Neural cell (in vitro differentiated cells): ENCODE data around the gene KLF13. TPM values are rescaled to one million over a fixed set of nuclear protein-coding genes. Genes with fewer than 3 reads are reported as not detected.

Experiments
- H2AFZ ChIP-seq: fragments of 200-600, 300-800 bp; sonication (generic), shearing (Covaris generic); 2 replicates; pipeline ENCODE4 v1.6.0; 2014; ENCODE audit warnings: low read depth, mild to moderate bottlenecking, antibody characterized with exemption, low read length, moderate library complexity
- H3F3A ChIP-seq: fragments of 200-600 bp; shearing (Covaris generic); 2 replicates; pipeline ENCODE4 v1.6.1; 2016; ENCODE audit warnings: mild to moderate bottlenecking, moderate library complexity, mixed read lengths, antibody characterized with exemption, low read length; ENCODE audit not compliant: insufficient read depth, poor library complexity, severe bottlenecking
- H3K27ac ChIP-seq: fragments of 200-600, 300-800 bp; sonication (generic), shearing (Covaris generic); 2 replicates; pipeline ENCODE4 v1.5.1; 2014; ENCODE audit warnings: mild to moderate bottlenecking, low read length, moderate library complexity
- H3K27me3 ChIP-seq: fragments of 300-800, 200-600 bp; sonication (generic), shearing (Covaris generic); 2 replicates; pipeline ENCODE4 v1.6.0; 2014; ENCODE audit warnings: mild to moderate bottlenecking, low read depth, low read length, moderate library complexity; ENCODE audit not compliant: insufficient read depth
- H3K36me3 ChIP-seq: fragments of 300-800, 200-600 bp; sonication (generic), shearing (Covaris generic); 2 replicates; pipeline ENCODE4 v1.5.1; 2014; ENCODE audit warnings: mild to moderate bottlenecking, antibody characterized with exemption, low read length, moderate library complexity; ENCODE audit not compliant: insufficient read depth
- H3K4me2 ChIP-seq: fragments of 300-800, 200-600 bp; sonication (generic), shearing (Covaris generic); 2 replicates; pipeline ENCODE4 v1.6.0; 2014; ENCODE audit warnings: mild to moderate bottlenecking, low read length
- H3K4me3 ChIP-seq: fragments of 300-800, 200-600 bp; sonication (generic), shearing (Covaris generic); 2 replicates; pipeline ENCODE4 v1.5.1; 2014; ENCODE audit warnings: mild to moderate bottlenecking, low read length, moderate library complexity
- H3K79me2 ChIP-seq: fragments of 200-600 bp; shearing (Covaris generic); replicated peaks from 2 replicates; pipeline ENCODE4 v1.6.0; 2014; ENCODE audit warnings: mild to moderate bottlenecking, low read length, moderate library complexity; ENCODE audit not compliant: insufficient read depth
- H3K9ac ChIP-seq: fragments of 300-800, 200-600 bp; sonication (generic), shearing (Covaris generic); 2 replicates; pipeline ENCODE4 v1.6.1; 2016; ENCODE audit warnings: mild to moderate bottlenecking, low read length, mixed read lengths
- H3K9me2 ChIP-seq: fragments of 200-600 bp; shearing (Covaris generic); 2 replicates; pipeline ENCODE4 v1.6.1; 2016; ENCODE audit warnings: mild to moderate bottlenecking, low read length, mixed read lengths; ENCODE audit not compliant: insufficient read depth
- H3K9me3 ChIP-seq: fragments of 200-600, 300-800 bp; sonication (generic), shearing (Covaris generic); 2 replicates; pipeline ENCODE4 v1.6.1; 2016; ENCODE audit warnings: mild to moderate bottlenecking, mixed run types, low read length, moderate library complexity, mixed read lengths
- H4K20me1 ChIP-seq: fragments of 200-600 bp; shearing (Covaris generic); 2 replicates; pipeline ENCODE4 v1.6.1; 2016; ENCODE audit warnings: mild to moderate bottlenecking, mixed run types; ENCODE audit not compliant: insufficient read depth
- CTCF ChIP-seq: fragments of 450-650 bp; IDR thresholded peaks from 2 replicates; pipeline ENCODE4 v1.5.1; 2014; ENCODE audit warnings: antibody characterized with exemption, mild to moderate bottlenecking, moderate library complexity; ENCODE audit not compliant: poor library complexity, severe bottlenecking
- EP300 ChIP-seq: fragments of 450-650 bp; conservative IDR thresholded peaks from 2 replicates; pipeline ENCODE4 v1.6.1; 2014; ENCODE audit warnings: antibody characterized with exemption, mild to moderate bottlenecking, moderate library complexity; ENCODE audit not compliant: poor library complexity, severe bottlenecking
- EZH2 ChIP-seq: fragments of 200-600, 300-800 bp; shearing (Covaris generic), sonication (generic); IDR thresholded peaks from 2 replicates; pipeline ENCODE4 v1.6.1; 2014; ENCODE audit warnings: antibody characterized with exemption, low read length, borderline replicate concordance, mild to moderate bottlenecking; ENCODE audit not compliant: insufficient read depth, poor library complexity, severe bottlenecking
- MXI1 ChIP-seq: fragments of 450-650 bp; conservative IDR thresholded peaks from 2 replicates; pipeline ENCODE4 v1.6.1; 2014; ENCODE audit warnings: antibody characterized with exemption, mild to moderate bottlenecking; ENCODE audit not compliant: poor library complexity, severe bottlenecking
- POLR2AphosphoS5 ChIP-seq: IDR thresholded peaks from 2 replicates; pipeline ENCODE4 v1.6.1; 2012
- RAD21 ChIP-seq: fragments of 450-650 bp; conservative IDR thresholded peaks from 2 replicates; pipeline ENCODE4 v1.6.1; 2014; ENCODE audit warnings: antibody characterized with exemption, mild to moderate bottlenecking, moderate library complexity
- REST ChIP-seq: IDR thresholded peaks from 2 replicates; pipeline ENCODE4 v1.6.1; 2012; ENCODE audit warnings: borderline replicate concordance
- SMC3 ChIP-seq: fragments of 450-650 bp; conservative IDR thresholded peaks from 2 replicates; pipeline ENCODE4 v1.6.1; 2014; ENCODE audit warnings: antibody characterized with exemption, mild to moderate bottlenecking, moderate library complexity; ENCODE audit not compliant: poor library complexity
- TAF1 ChIP-seq: IDR thresholded peaks from 2 replicates; pipeline ENCODE4 v1.6.1; 2012; ENCODE audit warnings: low read depth
- polyA plus RNA-seq: library from polyadenylated mRNA; depleted of rRNA; stranded (reverse); fragments of >200 nt; gene quantifications from 2 replicates; pipeline ENCODE4 v1.2.3, GENCODE V29; 2014

Gene KLF13
- polyA plus RNA-seq, 1 donor from 2014 or later = 17.0 TPM

GRCh38 chr15:31365032-31365654 lies 38.5 kb downstream of the KLF13 start:
- no peak overlapping the region for H2AFZ ChIP-seq
- H3K9ac ChIP-seq = no peak overlapping the region
- H3F3A ChIP-seq = no peaks in the 10 kb centered on the region
- H3K9me3 ChIP-seq = no peaks in the 10 kb centered on the region
- H3K79me2 ChIP-seq = peaks cover 24% of the 10 kb centered on the region
- H3K27ac ChIP-seq = no peak overlapping the region
- no peak overlapping the region for H3K4me2 ChIP-seq
- H3K4me3 ChIP-seq = no peak overlapping the region
- no peaks in the 10 kb centered on the region for H4K20me1 ChIP-seq
- no peaks in the 10 kb centered on the region for H3K9me2 ChIP-seq
- H3K27me3 ChIP-seq = no peaks in the 10 kb centered on the region
- TF ChIP-seq CTCF (no peak), POLR2AphosphoS5 (no peak), SMC3 (no peak), EZH2 (no peak), RAD21 (no peak), REST (no peak), MXI1 (no peak), EP300 (no peak)
- no peaks in the 10 kb centered on the region for H3K36me3 ChIP-seq

- Histone ChIP-seq H3K9me3 (no peaks in the 10 kb centered on the region), H2AFZ (no peak overlapping the region), H3K27ac (no peak overlapping the region), H3K4me2 (no peak overlapping the region), H3K27me3 (no peaks in the 10 kb centered on the region), H3K36me3 (no peaks in the 10 kb centered on the region), H3F3A (no peaks in the 10 kb centered on the region), H3K9ac (no peak overlapping the region), H3K4me3 (no peak overlapping the region), H3K79me2 (peaks cover 20% of the 10 kb centered on the region), H4K20me1 (no peaks in the 10 kb centered on the region), H3K9me2 (no peaks in the 10 kb centered on the region)
- TF ChIP-seq SMC3 = peak; percentile 18
- TF ChIP-seq MXI1 = peak; percentile 21
- TF ChIP-seq CTCF = peak; percentile 33
- no peak for TF ChIP-seq POLR2AphosphoS5
- TF ChIP-seq TAF1 = no peak
Measured at GRCh38 chr15:31365655-31366127, 39.1 kb downstream of the KLF13 start.
